ENCODE measurements around the gene CYP4V2. TPM values are rescaled to one million over a fixed set of nuclear protein-coding genes. Genes with fewer than 3 reads are reported as not detected.

CYP4V2 gene
- total RNA-seq = 10 to 100 TPM; 36.6 to 66.9 (median 48.2) TPM

- peak; percentile 76 to 81 for DNase-seq
- no peaks in the 10 kb centered on the region for H3K36me3 ChIP-seq
- H3K4me1 ChIP-seq = peaks cover 9 to 20% of the 10 kb centered on the region in 2 donors
- WGBS, 2 donors = 5% methylated on average over 13 of the region's 107 CpGs; no CpG with 5 or more reads in 1 of the 2 donors
- peak within 1 kb of the TSS; percentile 75 to 99 (median 95) for H3K27ac ChIP-seq
- TF ChIP-seq, protein P1, sequence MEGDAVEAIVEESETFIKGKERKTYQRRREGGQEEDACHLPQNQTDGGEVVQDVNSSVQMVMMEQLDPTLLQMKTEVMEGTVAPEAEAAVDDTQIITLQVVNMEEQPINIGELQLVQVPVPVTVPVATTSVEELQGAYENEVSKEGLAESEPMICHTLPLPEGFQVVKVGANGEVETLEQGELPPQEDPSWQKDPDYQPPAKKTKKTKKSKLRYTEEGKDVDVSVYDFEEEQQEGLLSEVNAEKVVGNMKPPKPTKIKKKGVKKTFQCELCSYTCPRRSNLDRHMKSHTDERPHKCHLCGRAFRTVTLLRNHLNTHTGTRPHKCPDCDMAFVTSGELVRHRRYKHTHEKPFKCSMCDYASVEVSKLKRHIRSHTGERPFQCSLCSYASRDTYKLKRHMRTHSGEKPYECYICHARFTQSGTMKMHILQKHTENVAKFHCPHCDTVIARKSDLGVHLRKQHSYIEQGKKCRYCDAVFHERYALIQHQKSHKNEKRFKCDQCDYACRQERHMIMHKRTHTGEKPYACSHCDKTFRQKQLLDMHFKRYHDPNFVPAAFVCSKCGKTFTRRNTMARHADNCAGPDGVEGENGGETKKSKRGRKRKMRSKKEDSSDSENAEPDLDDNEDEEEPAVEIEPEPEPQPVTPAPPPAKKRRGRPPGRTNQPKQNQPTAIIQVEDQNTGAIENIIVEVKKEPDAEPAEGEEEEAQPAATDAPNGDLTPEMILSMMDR (IDR thresholded peaks at IDR 0.05) = peak in 3 of 6 experiments; percentile 17 to 48 (median 24)
- TF ChIP-seq POLR2A (IDR thresholded peaks at IDR 0.05) = peak in 1 of 2 donors; percentile 61
- H3K27me3 ChIP-seq = no peaks in the 10 kb centered on the region
- H3K9me3 ChIP-seq = no peaks in the 10 kb centered on the region
- intact Hi-C loops (cut with DNase I) = no loop called here
- peak within 1 kb of the TSS; percentile 54 to 78 (median 70) for H3K4me3 ChIP-seq (replicated peaks in 1 of 3)
Measured at GRCh38 chr4:186191200-186192065, at the start of gene CYP4V2. TSS of gene CYP4V2 (plus strand) at chr4:186191567. CDS start at chr4:186191824, 257 bp downstream.

GRCh38 chr4:186144198-186144945 is 47.0 kb upstream of the CYP4V2 start:
- no peaks in the 10 kb centered on the region for H3K9me3 ChIP-seq
- no peaks in the 10 kb centered on the region for H3K36me3 ChIP-seq
- no peak for TF ChIP-seq POLR2A (IDR thresholded peaks at IDR 0.05)
- TF ChIP-seq, protein P1 (IDR thresholded peaks at IDR 0.05) = peak in 1 of 6 experiments; percentile 13
- intact Hi-C loops (cut with DNase I) = no loop called here
- peaks cover 0 to 6% of the 10 kb centered on the region in 2 donors for H3K4me1 ChIP-seq
- peak overlapping the region in 2 of 3 donors; percentile 43 to 50 for H3K4me3 ChIP-seq (replicated peaks in 1 of 3)
- H3K27me3 ChIP-seq = no peaks in the 10 kb centered on the region
- 2 to 4% methylated on average over 23 to 27 of the region's 72 CpGs for WGBS, 2 donors
- DNase-seq = peak; percentile 39 to 41
- peak overlapping the region in 2 of 3 donors; percentile 47 to 65 for H3K27ac ChIP-seq

DNA sequence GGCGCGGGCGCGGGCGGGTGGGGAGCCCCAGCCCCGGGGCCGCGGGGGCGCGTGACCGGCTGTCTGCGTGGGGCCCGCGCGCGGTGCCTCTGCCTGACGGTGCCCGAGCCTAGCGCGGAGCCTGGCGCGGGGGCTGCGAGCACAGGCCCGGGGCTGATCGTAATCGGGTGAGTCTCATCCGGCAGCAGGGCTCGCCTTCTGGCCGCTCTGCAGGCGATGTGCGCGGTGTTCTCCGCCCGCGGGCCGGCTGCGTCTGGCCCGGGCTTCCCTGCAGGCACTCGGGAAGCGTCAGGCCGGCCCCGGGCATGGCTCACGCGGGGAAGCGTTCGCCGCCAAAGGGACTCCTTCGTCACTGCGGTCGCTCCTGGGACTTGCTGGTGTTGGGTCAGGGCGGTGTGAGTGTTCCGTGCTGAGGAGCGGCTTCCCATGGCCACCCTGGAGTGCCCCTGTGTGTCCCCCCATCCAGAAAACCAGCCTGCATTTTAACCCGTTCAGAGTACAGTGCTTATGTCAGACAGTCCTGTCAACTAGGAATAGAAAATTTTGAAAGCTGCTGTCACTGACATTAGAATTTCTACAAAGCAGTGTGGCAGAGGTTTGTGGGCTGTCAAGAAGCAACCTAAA is 46.3 kb upstream of the CYP4V2 start:
- peak overlapping the region in 2 of 3 donors; percentile 27 to 43 for H3K4me3 ChIP-seq (replicated peaks in 1 of 3)
- peaks cover 0 to 6% of the 10 kb centered on the region in 2 donors for H3K4me1 ChIP-seq
- 0 to 4% methylated on average over 3 of the region's 54 CpGs for WGBS, 2 donors
- intact Hi-C loops (cut with DNase I) = no loop called here
- peak overlapping the region; percentile 22 to 75 (median 47) for H3K27ac ChIP-seq
- H3K27me3 ChIP-seq = no peaks in the 10 kb centered on the region
- no peaks in the 10 kb centered on the region for H3K36me3 ChIP-seq
- peak; percentile 56 to 58 for DNase-seq
- TF ChIP-seq, protein P1 (IDR thresholded peaks at IDR 0.05) = no peak
- TF ChIP-seq POLR2A (IDR thresholded peaks at IDR 0.05) = no peak
- H3K9me3 ChIP-seq = no peaks in the 10 kb centered on the region

GRCh38 chr4:186146458-186146857 is 44.9 kb upstream of the CYP4V2 start:
- H3K27ac ChIP-seq = no peak overlapping the region

More at GRCh38 chr4:186146458-186146857, 44.9 kb upstream of the CYP4V2 start:
- H3K4me3 ChIP-seq (replicated peaks in 1 of 3) = no peak overlapping the region
- no peak for DNase-seq
- peaks cover 0 to 6% of the 10 kb centered on the region in 2 donors for H3K4me1 ChIP-seq
- H3K9me3 ChIP-seq = no peaks in the 10 kb centered on the region
- H3K36me3 ChIP-seq = no peaks in the 10 kb centered on the region
- TF ChIP-seq, protein P1 (IDR thresholded peaks at IDR 0.05) = no peak
- no peak for TF ChIP-seq POLR2A (IDR thresholded peaks at IDR 0.05)
- no peaks in the 10 kb centered on the region for H3K27me3 ChIP-seq
- 84 to 85% methylated on average over 9 of the region's 9 CpGs for WGBS, 2 donors
- intact Hi-C loops (cut with DNase I) = no loop called here
